Stimulated activated CD4-positive, alpha-beta T cell treated with anti-CD3 and anti-CD28 coated beads, Interleukin-12 subunit alpha, Interleukin-12 subunit beta, amount 100 ng/mL, for 24 hours (primary cell): ENCODE measurements around the gene ITIH3.

ENCODE experiments used
- DNase-seq, 2 experiments: peaks; one replicate each; pipeline ENCODE4 v3.0.0-alpha.2; 2020; ENCODE audit warnings: low read depth in 2 of 2

ITIH3 gene

GRCh38 chr3:52793702-52794611, 639 bp upstream of the ITIH3 start:
- no peak for DNase-seq

- DNase-seq, result no peak
These were observed 803 bp downstream of the ITIH3 start for GRCh38 chr3:52795298-52795900.

DNA sequence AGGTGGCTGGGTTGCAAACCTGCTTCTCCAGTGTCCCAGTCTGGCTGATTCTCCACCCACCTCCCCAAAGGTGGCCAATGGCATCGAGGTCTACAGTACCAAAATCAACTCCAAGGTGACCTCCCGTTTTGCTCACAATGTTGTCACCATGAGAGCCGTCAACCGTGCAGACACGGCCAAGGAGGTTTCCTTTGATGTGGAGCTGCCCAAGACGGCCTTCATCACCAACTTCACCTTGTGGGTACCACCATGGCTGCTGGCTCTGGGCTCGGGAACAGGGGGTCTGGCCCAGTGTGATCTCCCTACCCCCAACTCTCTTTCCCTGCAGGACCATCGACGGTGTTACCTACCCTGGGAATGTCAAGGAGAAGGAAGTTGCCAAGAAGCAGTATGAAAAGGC, 1.8 kb downstream of the ITIH3 start:
- no peak for DNase-seq

GRCh38 chr3:52798376-52798977, 3.9 kb downstream of the ITIH3 start:
- DNase-seq, result no peak

GRCh38 chr3:52798978-52799476, 4.4 kb downstream of the ITIH3 start:
- no peak for DNase-seq

DNA sequence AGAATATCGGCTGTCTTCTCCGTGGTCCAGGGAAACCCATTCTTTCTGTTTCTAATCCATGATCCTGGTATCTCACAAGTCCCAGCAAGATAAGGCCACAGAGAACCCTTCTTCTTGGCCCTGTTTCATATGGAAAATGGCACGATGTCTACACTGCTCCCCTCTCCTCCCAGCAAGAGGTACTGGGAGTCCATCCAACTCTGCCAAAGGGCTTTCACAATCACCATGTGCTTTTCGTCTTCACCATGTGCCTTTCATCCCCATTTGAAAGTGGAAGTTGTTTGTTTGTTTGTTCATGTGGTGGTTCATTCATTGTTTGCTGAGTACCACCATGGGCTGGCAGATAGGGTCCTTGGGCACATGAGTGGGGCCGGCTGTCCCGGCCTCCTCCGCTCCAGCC, 5.5 kb downstream of the ITIH3 start:
- DNase-seq, result no peak

DNA sequence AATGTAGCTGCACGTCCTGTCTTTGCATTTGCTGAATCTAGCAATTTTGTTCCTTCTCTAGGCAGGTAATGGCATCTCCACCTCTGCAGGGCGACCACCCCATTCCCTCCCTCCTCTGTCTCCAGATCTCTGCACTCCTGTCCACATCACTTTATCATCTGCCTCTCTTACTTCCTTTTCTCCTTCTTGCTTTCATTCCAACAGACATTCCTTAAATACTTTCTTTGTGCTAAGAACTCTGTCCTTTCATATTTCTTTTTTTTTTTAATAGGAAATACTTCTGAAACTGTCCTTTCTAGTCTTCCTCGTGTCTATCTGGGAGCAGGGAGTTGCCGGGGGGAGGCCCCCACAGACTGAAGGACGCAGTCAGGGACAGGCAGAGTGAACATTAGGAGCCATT, 7.2 kb downstream of the ITIH3 start:
- DNase-seq, result no peak

DNA sequence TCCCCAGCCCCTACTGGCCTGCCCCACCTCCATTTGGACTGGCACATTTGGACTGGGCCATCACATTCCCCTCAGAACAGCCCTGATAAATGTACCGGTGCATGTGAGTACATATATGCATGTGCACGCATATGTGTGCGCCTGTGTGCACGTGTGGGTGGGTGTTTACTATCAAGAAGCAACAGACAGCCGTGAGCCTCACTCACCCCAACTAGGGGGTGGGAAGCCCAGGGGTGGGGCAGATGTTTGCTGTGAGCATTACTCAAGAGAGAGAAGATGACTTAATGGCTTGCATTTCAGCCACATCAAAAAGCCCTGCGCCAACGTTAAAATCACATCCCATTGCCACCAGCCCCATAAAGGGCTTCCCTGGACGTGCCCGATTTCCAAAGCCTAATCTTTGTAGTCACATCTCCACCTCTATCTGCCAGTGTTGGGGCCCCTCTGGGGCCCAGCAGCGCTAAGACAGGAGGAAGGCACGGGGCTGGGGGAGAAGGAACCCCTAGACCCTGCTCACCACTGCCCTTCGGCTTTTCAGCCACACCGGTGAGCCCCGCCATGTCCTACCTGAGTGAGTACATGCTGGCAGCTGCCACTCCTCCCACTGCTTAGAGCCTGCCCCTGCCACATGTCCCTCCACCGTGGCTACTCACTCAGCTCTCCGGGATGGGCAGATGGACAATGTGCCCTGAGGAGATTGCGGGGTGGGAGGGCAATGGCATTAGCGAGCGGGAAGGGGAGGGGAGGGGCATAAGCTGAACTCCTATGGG, 10.9 kb downstream of the ITIH3 start:
- no peak for DNase-seq

DNA sequence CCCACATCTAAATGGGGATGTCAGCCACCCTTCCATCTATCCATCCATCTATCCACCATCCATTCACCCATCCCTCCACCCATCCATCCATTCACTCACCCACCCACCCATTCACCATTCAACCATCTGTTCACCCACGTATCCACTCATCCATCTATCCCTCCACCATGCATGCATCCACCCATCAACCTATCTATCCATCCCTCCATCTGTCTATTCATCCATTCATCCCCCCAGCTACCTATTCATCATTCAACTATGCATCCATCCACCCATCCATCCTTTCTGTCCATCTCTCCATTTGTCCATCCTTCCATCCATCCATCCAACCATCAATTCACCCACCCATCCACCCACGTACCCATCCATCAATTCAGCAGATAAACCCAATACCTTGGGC, 14.6 kb downstream of the ITIH3 start:
- DNase-seq, result no peak

DNA sequence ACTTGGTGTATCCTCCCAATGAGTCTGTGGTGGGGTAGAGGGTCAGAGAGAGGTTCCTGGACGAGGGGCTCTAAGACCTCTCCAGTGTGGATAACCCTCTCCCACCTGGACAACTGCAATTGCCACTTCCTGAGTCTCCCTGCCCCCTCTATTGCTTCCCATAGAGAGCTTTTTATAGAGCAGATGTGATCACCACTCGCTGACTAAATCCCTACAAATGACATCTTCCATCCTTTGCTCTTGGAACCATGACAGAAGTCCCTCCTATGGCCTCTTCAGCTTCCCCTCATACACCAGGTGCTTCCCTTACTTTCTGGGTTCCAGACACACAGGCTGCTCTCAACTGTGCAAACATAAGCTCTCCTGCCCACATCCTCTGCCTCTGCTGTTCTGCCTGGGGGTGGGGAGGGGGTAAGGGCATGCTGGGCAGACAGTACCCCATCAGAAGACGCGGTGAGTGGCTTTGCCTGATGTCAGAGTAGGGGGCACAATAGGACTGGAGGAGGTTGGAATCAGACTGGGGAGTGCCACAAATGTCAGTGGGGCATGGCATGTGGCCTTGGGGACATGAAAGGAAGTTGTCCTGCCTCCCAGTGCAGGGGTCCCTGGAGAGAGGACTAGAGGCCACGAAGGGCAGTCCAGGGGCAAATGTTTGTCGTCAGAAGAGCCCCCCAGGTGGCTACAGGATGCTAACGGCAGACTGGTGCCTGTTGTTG, 15.2 kb downstream of the ITIH3 start:
- DNase-seq, result no peak

DNA sequence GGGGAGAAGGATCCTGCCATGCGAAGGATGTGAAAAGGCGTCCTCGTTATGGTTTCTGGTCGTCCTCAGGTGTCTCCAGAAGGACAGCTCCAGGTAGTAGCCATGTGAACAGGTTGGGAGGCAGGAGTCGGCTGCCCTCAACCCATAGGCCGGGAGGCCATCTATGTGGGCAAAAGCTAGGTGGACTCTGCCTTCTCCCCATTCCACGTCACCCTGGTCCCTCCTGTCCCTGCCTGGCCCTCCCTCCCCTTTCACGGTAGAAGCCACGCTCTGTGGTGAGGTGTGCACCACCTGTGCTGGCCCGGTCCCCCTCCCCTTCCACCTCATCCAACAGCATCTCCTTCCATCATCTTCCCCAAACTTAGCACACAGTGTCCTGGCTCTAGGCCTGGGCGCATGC, 16.3 kb downstream of the ITIH3 start:
- DNase-seq, result no peak

- DNase-seq, result no peak
These were observed 16.9 kb downstream of the ITIH3 start for GRCh38 chr3:52811452-52812011.

DNA sequence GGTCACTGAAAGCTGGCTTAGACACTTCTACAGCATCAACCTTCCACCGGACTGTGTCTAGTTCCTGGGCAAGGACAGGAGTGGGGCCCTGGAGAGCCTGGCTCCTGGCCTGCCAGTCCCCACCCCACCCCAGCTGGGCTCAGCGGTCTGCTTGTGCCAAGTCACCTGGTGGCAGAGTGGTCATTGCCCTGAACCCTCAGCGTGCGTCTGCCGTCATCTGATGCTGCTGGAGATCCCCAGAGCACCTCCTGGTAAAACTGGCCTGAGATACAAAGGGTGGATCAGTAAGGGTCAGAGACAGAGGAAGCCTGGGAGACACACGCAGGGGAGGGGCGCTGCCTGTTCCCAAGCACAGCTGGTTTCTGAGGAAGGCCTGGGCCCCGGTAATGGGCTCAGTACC, 19.2 kb downstream of the ITIH3 start:
- DNase-seq, result no peak

- no peak for DNase-seq
These were observed 21.6 kb downstream of the ITIH3 start for GRCh38 chr3:52816199-52816598.

DNA sequence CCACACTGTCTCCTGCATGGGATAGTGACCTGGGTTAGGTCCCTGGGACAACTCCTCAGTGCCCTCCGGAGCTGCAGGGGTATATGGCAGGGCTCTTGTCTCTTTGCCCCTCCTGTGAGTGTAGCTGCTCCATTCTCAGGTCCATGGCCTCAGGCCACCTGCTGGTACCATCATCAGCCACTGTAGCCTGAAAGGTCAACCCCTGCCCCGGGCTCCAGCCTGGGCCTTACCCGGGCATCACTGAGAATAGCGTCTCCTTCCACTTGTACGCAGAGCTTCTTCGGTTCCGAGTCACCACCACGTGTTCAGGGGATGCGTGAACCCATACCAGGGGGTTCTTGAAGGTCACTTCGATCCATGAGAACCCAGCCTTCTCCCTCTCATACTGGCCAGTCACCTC, 22.1 kb downstream of the ITIH3 start:
- DNase-seq, result no peak

DNA sequence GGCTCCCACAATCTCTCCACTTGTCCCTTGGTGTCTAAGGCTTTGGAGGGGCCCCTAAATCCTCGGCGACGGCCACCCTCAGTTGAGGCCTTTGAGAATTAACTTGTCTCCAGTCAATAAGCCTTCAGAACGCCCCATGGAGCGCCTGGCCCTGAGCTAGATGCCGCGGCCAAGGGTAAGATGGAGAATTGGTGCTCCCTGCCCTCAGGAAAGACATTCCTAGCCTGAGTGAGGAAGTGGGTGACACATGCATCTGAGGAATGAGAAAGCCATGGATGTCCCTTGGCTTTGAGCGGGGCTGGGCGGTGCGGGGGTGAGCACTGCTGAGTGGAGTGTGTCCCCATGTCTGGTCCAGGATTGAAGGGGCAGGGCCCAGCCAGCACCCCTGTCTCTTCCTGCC, 22.6 kb downstream of the ITIH3 start:
- no peak for DNase-seq

- no peak for DNase-seq
These were observed 23.3 kb downstream of the ITIH3 start for GRCh38 chr3:52817860-52818259.

DNA sequence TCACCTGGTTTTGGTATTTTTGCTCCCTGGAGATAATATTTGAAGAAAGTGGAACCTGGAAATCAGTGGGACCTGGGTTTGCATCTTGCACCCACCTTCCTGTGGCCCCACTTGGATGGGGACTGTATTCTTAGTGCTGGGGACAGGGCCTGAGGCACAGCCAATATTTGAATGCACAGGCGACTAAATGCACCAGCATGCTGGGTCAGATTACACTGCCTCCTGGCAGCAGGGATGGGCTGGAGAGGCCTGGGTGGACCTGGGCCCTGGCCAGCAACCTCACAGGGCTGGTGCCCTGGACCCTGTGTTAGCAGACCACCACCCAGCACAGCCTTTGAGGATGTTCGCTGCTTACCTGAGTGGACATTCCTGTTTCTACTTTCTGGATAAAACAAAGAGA, 25.3 kb downstream of the ITIH3 start:
- DNase-seq, result no peak

DNA sequence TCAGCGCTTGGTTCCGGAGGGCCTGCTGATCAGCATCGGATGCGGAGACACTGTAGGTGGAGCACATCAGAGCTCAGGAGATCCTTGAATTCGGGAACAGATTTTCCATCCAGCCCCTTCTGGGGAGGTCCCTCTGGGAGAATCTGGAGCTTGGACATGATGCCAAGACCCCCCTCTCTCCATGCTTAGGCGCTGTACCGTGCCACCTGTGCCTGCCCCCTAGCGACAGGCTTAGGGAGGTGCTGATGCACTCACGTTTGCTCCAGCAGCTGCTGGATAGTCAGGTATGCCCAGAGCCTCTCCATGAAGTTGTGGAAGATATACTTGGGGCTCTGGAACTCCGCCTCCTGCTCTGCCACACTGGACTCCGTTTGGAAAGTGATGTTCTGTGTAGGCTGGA, 26.1 kb downstream of the ITIH3 start:
- DNase-seq, result peak in 1 of 2 experiments; percentile 9

DNA sequence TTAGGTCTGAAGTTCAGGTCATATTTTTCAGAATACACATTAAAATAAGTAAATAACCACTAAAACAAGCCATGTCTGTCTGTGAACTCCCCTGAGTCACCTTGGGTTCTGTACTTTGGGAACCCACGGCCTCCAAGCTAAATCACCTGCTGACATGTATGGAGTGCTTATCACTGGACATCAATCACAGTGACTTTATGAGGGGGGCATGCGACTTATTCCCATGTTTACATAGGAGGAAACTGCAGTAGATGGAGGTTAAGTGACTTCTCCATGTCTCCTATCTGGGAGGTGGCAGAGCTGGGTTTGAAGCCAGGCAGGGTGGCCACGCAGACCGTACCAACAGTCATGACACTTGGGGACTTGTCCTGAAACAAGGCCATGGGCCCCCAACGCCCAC, 27.8 kb downstream of the ITIH3 start:
- DNase-seq, result no peak

DNA sequence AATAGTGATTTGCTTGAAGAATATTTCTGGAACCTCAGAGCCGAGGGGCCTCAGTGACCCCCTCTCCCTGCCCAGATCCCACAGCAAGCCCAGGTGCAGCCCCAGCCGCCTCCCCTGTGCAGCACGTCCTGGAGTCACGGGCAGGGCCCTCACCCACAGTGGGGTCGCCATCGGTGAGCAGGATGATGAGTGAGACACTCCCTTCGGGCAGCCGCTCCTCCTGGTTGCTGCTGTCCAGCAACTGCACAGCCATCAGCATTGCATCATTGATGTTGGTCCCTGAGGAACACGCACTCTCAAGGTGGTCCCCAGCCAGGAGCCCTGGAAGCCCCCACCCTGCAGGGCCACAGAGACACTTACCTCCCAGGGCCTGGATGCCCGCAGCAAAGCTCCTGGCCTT, 29.4 kb downstream of the ITIH3 start:
- no peak for DNase-seq
